Thoracic aorta (tissue), 2 donors: Measurements from ENCODE around the gene MMADHC. TPM values are rescaled to one million over a fixed set of nuclear protein-coding genes. Genes with fewer than 3 reads are reported as not detected.

Source experiments
- ATAC-seq: fragments of 150-250 bp; one replicate; pipeline ENCODE4 v1.8.0; 2017; ENCODE audit warnings: low read depth; ENCODE audit not compliant: insufficient number of reproducible peaks, low FRiP score
- DNase-seq: peaks from one replicate; pipeline ENCODE4 v3.0.0-alpha.2; 2020; ENCODE audit warnings: low spot score
- H3K27ac ChIP-seq, 2 donors: fragments of 200-600 bp; sonication (generic); 1 replicate in 1 of 2; 2 replicates in 1 of 2; pipeline ENCODE4 v1.5.1; 2016; ENCODE audit warnings: mild to moderate bottlenecking in 2 of 2, moderate library complexity in 2 of 2
- H3K27me3 ChIP-seq: fragments of 200-600 bp; sonication (generic); replicated peaks from 2 replicates; pipeline ENCODE4 v1.6.0; 2016; ENCODE audit warnings: mild to moderate bottlenecking; ENCODE audit not compliant: insufficient read depth
- H3K36me3 ChIP-seq: fragments of 200-600 bp; sonication (generic); one replicate; pipeline ENCODE4 v1.5.1; 2016
- H3K4me1 ChIP-seq, 2 donors: fragments of 200-600 bp; sonication (generic); 1 replicate in 1 of 2; 2 replicates in 1 of 2; pipeline versions ENCODE4 v1.5.1 to v1.6.0; 2016; ENCODE audit warnings: low read depth in 2 of 2, mild to moderate bottlenecking in 1 of 2; ENCODE audit not compliant: control insufficient read depth in 1 of 2
- H3K4me3 ChIP-seq: fragments of 200-600 bp; sonication (generic); 2 replicates; pipeline ENCODE4 v1.5.1; 2016; ENCODE audit warnings: mild to moderate bottlenecking
- H3K9me3 ChIP-seq: fragments of 200-600 bp; sonication (generic); 2 replicates; pipeline ENCODE4 v1.5.1; 2016
- CTCF ChIP-seq: fragments of 200-600 bp; sonication (generic); IDR thresholded peaks from one replicate; pipeline ENCODE4 v1.5.1; 2019; ENCODE audit warnings: antibody characterized with exemption
- total RNA-seq, 2 donors: library from RNA; depleted of rRNA; stranded (reverse); fragments of >200 nt; gene quantifications; one replicate each; pipeline versions ENCODE4 v1.1.0 to v1.2.3, GENCODE V29; 2016

The MMADHC gene
- total RNA-seq, 2 donors from 2014 or later, result 62.2 to 280 TPM

GRCh38 chr2:149595056-149595963, 7.7 kb upstream of the MMADHC start:
- Histone ChIP-seq H3K36me3 (no peaks in the 10 kb centered on the region), H3K4me3 (no peak overlapping the region), H3K27me3 (no peaks in the 10 kb centered on the region), H3K27ac (no peak overlapping the region), H3K9me3 (no peaks in the 10 kb centered on the region), H3K4me1 (peaks cover 0 to 4% of the 10 kb centered on the region in 2 donors)
- TF ChIP-seq CTCF, result no peak
- ATAC-seq, result no peak
- no peak for DNase-seq

- H3K36me3 ChIP-seq, result no peaks in the 10 kb centered on the region
- TF ChIP-seq CTCF, result no peak
- DNase-seq (no peak), ATAC-seq (no peak)
- H3K4me1 ChIP-seq, result peaks cover 0 to 4% of the 10 kb centered on the region in 2 donors
- no peak overlapping the region for H3K27ac ChIP-seq
- no peaks in the 10 kb centered on the region for H3K27me3 ChIP-seq
- H3K4me3 ChIP-seq, result no peak overlapping the region
- no peaks in the 10 kb centered on the region for H3K9me3 ChIP-seq
Observed at GRCh38 chr2:149594411-149594810, 6.8 kb upstream of the MMADHC start.

GRCh38 chr2:149587950-149588487, 444 bp upstream of the MMADHC start:
- H3K27ac ChIP-seq, result peak overlapping the region; percentile 94 to 95
- TF ChIP-seq CTCF, result no peak
- H3K4me3 ChIP-seq, result peak overlapping the region; percentile 87
- H3K9me3 ChIP-seq, result no peaks in the 10 kb centered on the region
- H3K36me3 ChIP-seq, result no peaks in the 10 kb centered on the region
- H3K4me1 ChIP-seq, result peaks cover 29 to 37% of the 10 kb centered on the region in 2 donors
- ATAC-seq, result no peak
- H3K27me3 ChIP-seq, result no peaks in the 10 kb centered on the region
- DNase-seq, result no peak

GRCh38 chr2:149586898-149587219, 716 bp downstream of the MMADHC start:
- TF ChIP-seq CTCF, result no peak
- Histone ChIP-seq H3K36me3 (no peaks in the 10 kb centered on the region), H3K4me1 (peaks cover 33 to 37% of the 10 kb centered on the region in 2 donors)

GRCh38 chr2:149586063-149586462, 1.5 kb downstream of the MMADHC start:
- Histone ChIP-seq H3K9me3 (no peaks in the 10 kb centered on the region), H3K4me3 (peak overlapping the region; percentile 87), H3K27me3 (no peaks in the 10 kb centered on the region), H3K27ac (peak overlapping the region in 1 of 2 donors; percentile 95), H3K36me3 (peaks cover 5% of the 10 kb centered on the region), H3K4me1 (peaks cover 33 to 42% of the 10 kb centered on the region in 2 donors)
- no peak for TF ChIP-seq CTCF
- DNase-seq (no peak), ATAC-seq (no peak)

More at GRCh38 chr2:149586898-149587219, 716 bp downstream of the MMADHC start:
- no peak for DNase-seq
- no peak for ATAC-seq
- Histone ChIP-seq H3K9me3 (no peaks in the 10 kb centered on the region), H3K27ac (peak overlapping the region; percentile 94 to 95), H3K4me3 (peak overlapping the region; percentile 87), H3K27me3 (no peaks in the 10 kb centered on the region)
